ENCODE measurements around the gene MYO18B.
"Not testable (repeated sequence)": the region's sequence is repeated elsewhere in the genome, so short reads cannot be mapped to it uniquely, and the experiment has no call there.

DNA sequence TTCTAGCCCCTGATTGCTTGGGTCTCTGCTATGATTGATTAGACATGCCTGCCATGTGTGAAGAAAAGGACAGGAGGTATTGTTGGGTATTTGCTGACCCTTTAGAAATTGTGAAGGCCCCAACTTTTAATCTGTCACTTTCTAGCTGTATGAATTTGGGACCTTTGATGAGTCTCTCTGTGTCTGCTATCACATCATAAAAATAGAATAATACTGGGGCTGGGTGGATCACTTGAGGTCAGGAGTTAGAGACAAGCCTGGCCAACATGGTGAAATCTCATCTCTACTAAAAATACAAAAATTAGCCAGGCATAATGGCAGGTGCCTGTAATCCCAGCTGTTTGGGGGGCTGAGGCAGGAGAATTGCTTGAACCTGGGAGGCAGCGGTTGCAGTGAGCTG, 242.9 kb downstream of the MYO18B start:
- not testable (repeated sequence) for TF ChIP-seq REST (IDR thresholded peaks at IDR 0.05; ENCODE audit: low read depth); ATF3 (IDR thresholded peaks at IDR 0.05); POLR2A (IDR thresholded peaks at IDR 0.05; ENCODE audit: borderline replicate concordance, extremely low read depth, insufficient read depth, insufficient read length); EGR1 (IDR thresholded peaks at IDR 0.05; ENCODE audit: low read depth); SP1 (IDR thresholded peaks at IDR 0.05; ENCODE audit: low read depth); EZH2 (IDR thresholded peaks at IDR 0.05); RAD21 (IDR thresholded peaks at IDR 0.05; ENCODE audit: low read depth); CBX3 (IDR thresholded peaks at IDR 0.05; ENCODE audit: low read depth); POLR2AphosphoS5 (IDR thresholded peaks at IDR 0.05; ENCODE audit: low read depth, low read length); CEBPB (IDR thresholded peaks at IDR 0.05; ENCODE audit: low read depth); FOSL1 (IDR thresholded peaks at IDR 0.05; ENCODE audit: low read depth)
- TF ChIP-seq, protein P1, sequence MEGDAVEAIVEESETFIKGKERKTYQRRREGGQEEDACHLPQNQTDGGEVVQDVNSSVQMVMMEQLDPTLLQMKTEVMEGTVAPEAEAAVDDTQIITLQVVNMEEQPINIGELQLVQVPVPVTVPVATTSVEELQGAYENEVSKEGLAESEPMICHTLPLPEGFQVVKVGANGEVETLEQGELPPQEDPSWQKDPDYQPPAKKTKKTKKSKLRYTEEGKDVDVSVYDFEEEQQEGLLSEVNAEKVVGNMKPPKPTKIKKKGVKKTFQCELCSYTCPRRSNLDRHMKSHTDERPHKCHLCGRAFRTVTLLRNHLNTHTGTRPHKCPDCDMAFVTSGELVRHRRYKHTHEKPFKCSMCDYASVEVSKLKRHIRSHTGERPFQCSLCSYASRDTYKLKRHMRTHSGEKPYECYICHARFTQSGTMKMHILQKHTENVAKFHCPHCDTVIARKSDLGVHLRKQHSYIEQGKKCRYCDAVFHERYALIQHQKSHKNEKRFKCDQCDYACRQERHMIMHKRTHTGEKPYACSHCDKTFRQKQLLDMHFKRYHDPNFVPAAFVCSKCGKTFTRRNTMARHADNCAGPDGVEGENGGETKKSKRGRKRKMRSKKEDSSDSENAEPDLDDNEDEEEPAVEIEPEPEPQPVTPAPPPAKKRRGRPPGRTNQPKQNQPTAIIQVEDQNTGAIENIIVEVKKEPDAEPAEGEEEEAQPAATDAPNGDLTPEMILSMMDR (IDR thresholded peaks at IDR 0.05 in 2 of 3, conservative IDR thresholded peaks at IDR 0.05 in 1 of 3; ENCODE audit: borderline replicate concordance in 1 of 3, insufficient read depth in 1 of 3, low read depth in 2 of 3, low read length in 2 of 3) = not testable (repeated sequence)
- TF ChIP-seq, protein P2, sequence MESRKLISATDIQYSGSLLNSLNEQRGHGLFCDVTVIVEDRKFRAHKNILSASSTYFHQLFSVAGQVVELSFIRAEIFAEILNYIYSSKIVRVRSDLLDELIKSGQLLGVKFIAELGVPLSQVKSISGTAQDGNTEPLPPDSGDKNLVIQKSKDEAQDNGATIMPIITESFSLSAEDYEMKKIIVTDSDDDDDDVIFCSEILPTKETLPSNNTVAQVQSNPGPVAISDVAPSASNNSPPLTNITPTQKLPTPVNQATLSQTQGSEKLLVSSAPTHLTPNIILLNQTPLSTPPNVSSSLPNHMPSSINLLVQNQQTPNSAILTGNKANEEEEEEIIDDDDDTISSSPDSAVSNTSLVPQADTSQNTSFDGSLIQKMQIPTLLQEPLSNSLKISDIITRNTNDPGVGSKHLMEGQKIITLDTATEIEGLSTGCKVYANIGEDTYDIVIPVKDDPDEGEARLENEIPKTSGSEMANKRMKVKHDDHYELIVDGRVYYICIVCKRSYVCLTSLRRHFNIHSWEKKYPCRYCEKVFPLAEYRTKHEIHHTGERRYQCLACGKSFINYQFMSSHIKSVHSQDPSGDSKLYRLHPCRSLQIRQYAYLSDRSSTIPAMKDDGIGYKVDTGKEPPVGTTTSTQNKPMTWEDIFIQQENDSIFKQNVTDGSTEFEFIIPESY (IDR thresholded peaks at IDR 0.05; ENCODE audit: extremely low read depth, insufficient replicate concordance, low read length) = not testable (repeated sequence)
- TF ChIP-seq, protein P3, sequence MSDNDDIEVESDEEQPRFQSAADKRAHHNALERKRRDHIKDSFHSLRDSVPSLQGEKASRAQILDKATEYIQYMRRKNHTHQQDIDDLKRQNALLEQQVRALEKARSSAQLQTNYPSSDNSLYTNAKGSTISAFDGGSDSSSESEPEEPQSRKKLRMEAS (IDR thresholded peaks at IDR 0.05) = not testable (repeated sequence)
